ENCODE measurements around the gene EFHB. TPM values are rescaled to one million over a fixed set of nuclear protein-coding genes. Genes with fewer than 3 reads are reported as not detected.

Gene EFHB
- total RNA-seq, 2 donors from 2014 or later: 1.3 to 2.7 TPM

DNA sequence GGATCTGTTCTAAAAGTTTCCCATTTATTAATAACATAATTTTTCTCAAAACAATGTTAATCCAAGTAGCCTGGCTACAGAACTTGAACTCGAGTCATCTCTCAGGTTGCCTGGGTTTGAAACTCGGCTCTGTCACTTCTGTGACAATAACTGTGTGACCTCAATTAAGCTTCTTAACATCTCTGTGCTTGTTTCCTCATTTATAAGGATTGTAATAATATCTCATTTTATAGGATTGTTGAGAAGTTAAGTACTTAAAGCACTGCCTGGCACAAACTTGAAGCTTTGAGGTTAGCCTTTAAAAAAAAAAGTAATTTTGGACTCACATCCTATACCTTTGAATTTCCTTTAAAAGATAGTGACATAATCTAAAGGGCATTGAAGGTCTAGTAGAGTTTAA lies 16.3 kb upstream of the EFHB start:
- no peak for DNase-seq
- Mint-ChIP-seq H3K9me3 (no peaks in the 10 kb centered on the region), H3K36me3 (ENCODE audit: low read depth) (peaks cover 35% of the 10 kb centered on the region), H3K4me1 (peaks cover 21% of the 10 kb centered on the region), H3K27ac (no peak overlapping the region), H3K4me3 (no peak overlapping the region), H3K27me3 (ENCODE audit: insufficient read depth) (no peaks in the 10 kb centered on the region)
- H3K9me3 ChIP-seq (ENCODE audit: control insufficient read depth, low read length): no peaks in the 10 kb centered on the region
- H3K36me3 ChIP-seq (ENCODE audit: control insufficient read depth, insufficient read depth, low read length): peaks cover 54% of the 10 kb centered on the region
- no peak overlapping the region for H3K9ac ChIP-seq (ENCODE audit: extremely low read depth, low read length, poor library complexity, severe bottlenecking)
- H3K27ac ChIP-seq (ENCODE audit: low read depth, low read length): no peak overlapping the region
- 83 to 100% methylated on average over 2 of the region's 2 CpGs for WGBS, 2 experiments (ENCODE audit: insufficient coverage in 1 of 2, insufficient read length in 1 of 2)
- H3K4me3 ChIP-seq (ENCODE audit: low read length): no peak overlapping the region
- H3K4me1 ChIP-seq (ENCODE audit: control insufficient read depth, insufficient read depth, low read length): no peaks in the 10 kb centered on the region
- TF ChIP-seq, protein P1, sequence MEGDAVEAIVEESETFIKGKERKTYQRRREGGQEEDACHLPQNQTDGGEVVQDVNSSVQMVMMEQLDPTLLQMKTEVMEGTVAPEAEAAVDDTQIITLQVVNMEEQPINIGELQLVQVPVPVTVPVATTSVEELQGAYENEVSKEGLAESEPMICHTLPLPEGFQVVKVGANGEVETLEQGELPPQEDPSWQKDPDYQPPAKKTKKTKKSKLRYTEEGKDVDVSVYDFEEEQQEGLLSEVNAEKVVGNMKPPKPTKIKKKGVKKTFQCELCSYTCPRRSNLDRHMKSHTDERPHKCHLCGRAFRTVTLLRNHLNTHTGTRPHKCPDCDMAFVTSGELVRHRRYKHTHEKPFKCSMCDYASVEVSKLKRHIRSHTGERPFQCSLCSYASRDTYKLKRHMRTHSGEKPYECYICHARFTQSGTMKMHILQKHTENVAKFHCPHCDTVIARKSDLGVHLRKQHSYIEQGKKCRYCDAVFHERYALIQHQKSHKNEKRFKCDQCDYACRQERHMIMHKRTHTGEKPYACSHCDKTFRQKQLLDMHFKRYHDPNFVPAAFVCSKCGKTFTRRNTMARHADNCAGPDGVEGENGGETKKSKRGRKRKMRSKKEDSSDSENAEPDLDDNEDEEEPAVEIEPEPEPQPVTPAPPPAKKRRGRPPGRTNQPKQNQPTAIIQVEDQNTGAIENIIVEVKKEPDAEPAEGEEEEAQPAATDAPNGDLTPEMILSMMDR (conservative IDR thresholded peaks at IDR 0.05): no peak
- no peaks in the 10 kb centered on the region for H3K27me3 ChIP-seq (ENCODE audit: control insufficient read depth, insufficient read depth, low read length, poor library complexity, severe bottlenecking)

DNA sequence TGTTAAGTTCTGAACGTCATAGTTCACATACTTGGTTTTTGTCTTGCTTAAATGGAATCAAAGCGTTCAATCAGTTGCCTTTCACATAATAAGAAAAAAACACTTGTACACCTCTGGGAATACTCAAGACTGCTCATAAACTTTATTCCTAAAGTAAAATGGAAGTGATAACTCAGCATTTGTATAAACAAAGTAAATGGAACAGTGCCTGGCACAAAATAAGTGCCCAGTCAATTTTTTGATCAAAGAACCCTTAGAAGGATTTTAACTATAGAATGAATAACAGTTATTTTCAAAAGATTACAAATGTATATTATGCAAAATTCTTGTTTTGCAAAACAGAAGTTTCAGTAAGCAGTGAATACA lies 14.2 kb upstream of the EFHB start:
- no peak for DNase-seq
- Histone ChIP-seq H3K4me1 (ENCODE audit: control insufficient read depth, insufficient read depth, low read length) (no peaks in the 10 kb centered on the region), H3K4me3 (ENCODE audit: low read length) (peak overlapping the region; percentile 96), H3K27ac (ENCODE audit: low read depth, low read length) (no peak overlapping the region), H3K9ac (ENCODE audit: extremely low read depth, low read length, poor library complexity, severe bottlenecking) (peak overlapping the region; percentile 94), H3K36me3 (ENCODE audit: control insufficient read depth, insufficient read depth, low read length) (peaks cover 33% of the 10 kb centered on the region), H3K27me3 (ENCODE audit: control insufficient read depth, insufficient read depth, low read length, poor library complexity, severe bottlenecking) (no peaks in the 10 kb centered on the region), H3K9me3 (ENCODE audit: control insufficient read depth, low read length) (no peaks in the 10 kb centered on the region)
- WGBS, 2 experiments (ENCODE audit: insufficient coverage in 1 of 2, insufficient read length in 1 of 2): 0% methylated on average over 1 to 2 of the region's 2 CpGs
- H3K9me3 Mint-ChIP-seq: no peaks in the 10 kb centered on the region
- TF ChIP-seq, protein P1 (conservative IDR thresholded peaks at IDR 0.05): no peak
- peak overlapping the region; percentile 96 for H3K4me3 Mint-ChIP-seq
- peaks cover 22% of the 10 kb centered on the region for H3K36me3 Mint-ChIP-seq (ENCODE audit: low read depth)
- H3K27ac Mint-ChIP-seq: peak overlapping the region; percentile 100
- no peaks in the 10 kb centered on the region for H3K27me3 Mint-ChIP-seq (ENCODE audit: insufficient read depth)
- peaks cover 23% of the 10 kb centered on the region for H3K4me1 Mint-ChIP-seq

DNA sequence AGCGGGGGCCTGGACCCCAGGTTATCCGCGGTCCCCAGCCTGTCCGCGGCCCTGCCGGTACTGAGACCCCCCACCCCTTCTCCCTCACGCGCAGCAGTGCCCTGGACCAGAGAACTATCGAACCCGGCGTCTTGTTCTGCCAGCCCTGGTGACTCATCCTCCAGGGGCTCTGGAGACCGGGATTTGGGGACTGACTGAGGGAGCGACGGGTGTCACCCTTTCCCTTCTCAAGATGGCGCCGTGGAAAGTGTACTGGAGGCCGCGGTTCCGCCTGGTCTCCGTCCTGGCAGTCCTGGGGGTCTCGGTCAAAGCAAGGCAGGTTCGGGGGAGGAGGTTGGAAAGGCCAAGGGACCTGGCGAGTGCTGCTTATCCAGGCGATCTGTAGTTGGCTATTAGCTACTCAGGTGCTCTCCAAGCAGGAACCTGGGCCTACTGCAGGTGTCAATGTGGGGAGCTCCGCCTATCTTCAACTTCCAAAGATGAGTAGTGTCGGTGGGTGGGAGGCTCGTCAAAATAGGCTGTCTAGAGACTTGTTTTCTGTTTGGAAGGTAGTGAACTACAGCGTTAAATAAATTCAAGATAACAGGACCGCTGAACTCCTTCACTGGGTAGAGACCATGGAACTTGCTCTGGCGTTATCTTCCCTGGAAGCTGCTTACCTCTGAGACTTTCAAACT lies 13.7 kb upstream of the EFHB start:
- Histone ChIP-seq H3K4me1 (ENCODE audit: control insufficient read depth, insufficient read depth, low read length) (no peaks in the 10 kb centered on the region), H3K9me3 (ENCODE audit: control insufficient read depth, low read length) (no peaks in the 10 kb centered on the region), H3K27ac (ENCODE audit: low read depth, low read length) (peak overlapping the region; percentile 96), H3K4me3 (ENCODE audit: low read length) (peak overlapping the region; percentile 96), H3K9ac (ENCODE audit: extremely low read depth, low read length, poor library complexity, severe bottlenecking) (peak overlapping the region; percentile 94), H3K27me3 (ENCODE audit: control insufficient read depth, insufficient read depth, low read length, poor library complexity, severe bottlenecking) (no peaks in the 10 kb centered on the region), H3K36me3 (ENCODE audit: control insufficient read depth, insufficient read depth, low read length) (peaks cover 28% of the 10 kb centered on the region)
- Mint-ChIP-seq H3K9me3 (no peaks in the 10 kb centered on the region), H3K4me1 (peaks cover 23% of the 10 kb centered on the region), H3K36me3 (ENCODE audit: low read depth) (peaks cover 16% of the 10 kb centered on the region), H3K27ac (peak overlapping the region; percentile 100), H3K4me3 (peak overlapping the region; percentile 96), H3K27me3 (ENCODE audit: insufficient read depth) (no peaks in the 10 kb centered on the region)
- WGBS, 2 experiments (ENCODE audit: insufficient coverage in 1 of 2, insufficient read length in 1 of 2): 0% methylated on average over 6 to 30 of the region's 30 CpGs
- peak; percentile 82 for DNase-seq
- TF ChIP-seq, protein P1 (conservative IDR thresholded peaks at IDR 0.05): no peak

Data from endodermal cell (in vitro differentiated cells).